ENCODE measurements around the gene GIT2. TPM values are rescaled to one million over a fixed set of nuclear protein-coding genes. Genes with fewer than 3 reads are reported as not detected.

Gene GIT2
- total RNA-seq, 1 experiment from 2014 or later, result 76.3 TPM

GRCh38 chr12:109880938-109881337 lies 115.2 kb downstream of the GIT2 start:
- Histone ChIP-seq H3K27ac (ENCODE audit: low read length) (no peak overlapping the region), H3K4me2 (ENCODE audit: low read depth, low read length, poor library complexity, severe bottlenecking) (peak overlapping the region; percentile 64), H3K9me3 (ENCODE audit: low read length) (no peaks in the 10 kb centered on the region), H3K9me2 (replicated peaks; ENCODE audit: insufficient read depth, low read length) (no peaks in the 10 kb centered on the region), H3K4me1 (ENCODE audit: low read length) (peaks cover 27% of the 10 kb centered on the region), H3K79me2 (ENCODE audit: low read length) (peaks cover 36% of the 10 kb centered on the region), H3K27me3 (ENCODE audit: low read length) (no peaks in the 10 kb centered on the region), H3K4me3 (ENCODE audit: low read length) (peak overlapping the region; percentile 61; the same call in 1 of the 2 replicates), H3K36me3 (ENCODE audit: insufficient read depth, low read length) (no peaks in the 10 kb centered on the region), H2AFZ (ENCODE audit: low read length) (peak overlapping the region; percentile 61; the same call in 1 of the 2 replicates), H4K20me1 (ENCODE audit: insufficient read depth, low read depth, low read length) (no peaks in the 10 kb centered on the region), H3K9ac (ENCODE audit: low read length) (peak overlapping the region; percentile 53)
- DNase-seq, result no peak

- no peaks in the 10 kb centered on the region for H3K36me3 ChIP-seq (ENCODE audit: insufficient read depth, low read length)
- no peaks in the 10 kb centered on the region for H4K20me1 ChIP-seq (ENCODE audit: insufficient read depth, low read depth, low read length)
- H3K4me3 ChIP-seq (ENCODE audit: low read length), result peak within 1 kb of the TSS; percentile 81
- H3K27me3 ChIP-seq (ENCODE audit: low read length), result no peaks in the 10 kb centered on the region
- H3K79me2 ChIP-seq (ENCODE audit: low read length), result peaks cover 38% of the 10 kb centered on the region
- H3K9me3 ChIP-seq (ENCODE audit: low read length), result no peaks in the 10 kb centered on the region
- no peaks in the 10 kb centered on the region for H3K9me2 ChIP-seq (replicated peaks; ENCODE audit: insufficient read depth, low read length)
- H3K4me1 ChIP-seq (ENCODE audit: low read length), result peaks cover 33% of the 10 kb centered on the region
- H3K27ac ChIP-seq (ENCODE audit: low read length), result no peak within 1 kb of the TSS
- DNase-seq, result peak; percentile 95
- H3K4me2 ChIP-seq (ENCODE audit: low read depth, low read length, poor library complexity, severe bottlenecking), result peak within 1 kb of the TSS; percentile 88
- peak within 1 kb of the TSS; percentile 86 for H3K9ac ChIP-seq (ENCODE audit: low read length)
- peak within 1 kb of the TSS; percentile 61; the same call in 1 of the 2 replicates for H2AFZ ChIP-seq (ENCODE audit: low read length)
Measured at GRCh38 chr12:109880043-109880931, 115.9 kb downstream of the GIT2 start, which contains the start of gene GLTP. TSS of gene GLTP (minus strand) at chr12:109880541. CDS start at chr12:109880374, 167 bp downstream.

Other genes starting within 250 kb of the GIT2 start
- gene TRPV4, start 163.0 kb downstream of the GIT2 start, total RNA-seq (2014; rRNA removed; shearing (Covaris generic); ENCODE audit: low replicate concordance), result not detected in 2 replicates
- 26.5 and 29.5 TPM in 2 replicates for gene GLTP, start 115.8 kb downstream of the GIT2 start, total RNA-seq (2014; rRNA removed; shearing (Covaris generic); ENCODE audit: low replicate concordance)
- gene TCHP, start 96.1 kb downstream of the GIT2 start, total RNA-seq (2014; rRNA removed; shearing (Covaris generic); ENCODE audit: low replicate concordance), result 11.8 and 17.0 TPM in 2 replicates
- 277 and 337 TPM in 2 replicates for gene ANKRD13A, start 3.1 kb upstream of the GIT2 start, total RNA-seq (2014; rRNA removed; shearing (Covaris generic); ENCODE audit: low replicate concordance)
- 12.8 and 24.6 TPM in 2 replicates for gene C12orf76, start 52.2 kb upstream of the GIT2 start, total RNA-seq (2014; rRNA removed; shearing (Covaris generic); ENCODE audit: low replicate concordance)
- gene IFT81, start 128.0 kb upstream of the GIT2 start, total RNA-seq (2014; rRNA removed; shearing (Covaris generic); ENCODE audit: low replicate concordance), result 9.4 and 9.9 TPM in 2 replicates